ENCODE data around the gene MYH16.

- no peak for TF ChIP-seq USF2 (IDR thresholded peaks at IDR 0.05; ENCODE audit: borderline replicate concordance, low read depth, low read length)
- no peak for TF ChIP-seq JUND (IDR thresholded peaks at IDR 0.05; ENCODE audit: low read depth, low read length)
- no peak for TF ChIP-seq CTCF (IDR thresholded peaks at IDR 0.05 in 2 of 3, conservative IDR thresholded peaks at IDR 0.05 in 1 of 3; ENCODE audit: control insufficient read depth in 2 of 3, extremely low read depth in 1 of 3, insufficient read depth in 1 of 3, low read depth in 3 of 3, low read length in 3 of 3)
These were observed 30.0 kb upstream of the MYH16 start for GRCh38 chr7:99242682-99243081.
